ENCODE data around the gene DOC2B. TPM values are rescaled to one million over a fixed set of nuclear protein-coding genes. Genes with fewer than 3 reads are reported as not detected.
"Not testable (repeated sequence)": the region's sequence is repeated elsewhere in the genome, so short reads cannot be mapped to it uniquely, and the experiment has no call there.

DOC2B gene
- polyA plus RNA-seq, 1 donor, result 4.5 TPM

GRCh38 chr17:213286-214105, 32.0 kb upstream of the DOC2B start:
- no peak for DNase-seq (ENCODE audit: low read depth)

- no peak for DNase-seq (ENCODE audit: low read depth)
Observed at GRCh38 chr17:210402-210801, 29.0 kb upstream of the DOC2B start.

GRCh38 chr17:208429-208828, 27.0 kb upstream of the DOC2B start:
- no peak for DNase-seq (ENCODE audit: low read depth)

GRCh38 chr17:207775-208174, 26.3 kb upstream of the DOC2B start:
- no peak for DNase-seq (ENCODE audit: low read depth)

- no peak for DNase-seq (ENCODE audit: low read depth)
Observed at GRCh38 chr17:206941-207560, 25.6 kb upstream of the DOC2B start.

- not testable (repeated sequence) for DNase-seq (ENCODE audit: low read depth)
Observed at GRCh38 chr17:206484-206883, 25.0 kb upstream of the DOC2B start.

- DNase-seq (ENCODE audit: low read depth), result no peak
Observed at GRCh38 chr17:205817-206216, 24.4 kb upstream of the DOC2B start.

GRCh38 chr17:205148-205669, 23.8 kb upstream of the DOC2B start:
- no peak for DNase-seq (ENCODE audit: low read depth)

GRCh38 chr17:204427-205147, 23.1 kb upstream of the DOC2B start:
- DNase-seq (ENCODE audit: low read depth), result no peak

- no peak for DNase-seq (ENCODE audit: low read depth)
Observed at GRCh38 chr17:202501-202951, 21.1 kb upstream of the DOC2B start.

- not testable (repeated sequence) for DNase-seq (ENCODE audit: low read depth)
Observed at GRCh38 chr17:201736-202135, 20.3 kb upstream of the DOC2B start.

GRCh38 chr17:201257-201656, 19.8 kb upstream of the DOC2B start:
- not testable (repeated sequence) for DNase-seq (ENCODE audit: low read depth)

- no peak for DNase-seq (ENCODE audit: low read depth)
Observed at GRCh38 chr17:200586-200985, 19.1 kb upstream of the DOC2B start.

- DNase-seq (ENCODE audit: low read depth), result no peak
Observed at GRCh38 chr17:199806-200545, 18.5 kb upstream of the DOC2B start.

GRCh38 chr17:199191-199604, 17.7 kb upstream of the DOC2B start:
- DNase-seq (ENCODE audit: low read depth), result no peak

- not testable (repeated sequence) for DNase-seq (ENCODE audit: low read depth)
Observed at GRCh38 chr17:198225-198624, 16.8 kb upstream of the DOC2B start.

- no peak for DNase-seq (ENCODE audit: low read depth)
Observed at GRCh38 chr17:197352-197751, 15.9 kb upstream of the DOC2B start.

- DNase-seq (ENCODE audit: low read depth), result no peak
Observed at GRCh38 chr17:194828-195602, 13.6 kb upstream of the DOC2B start.

- DNase-seq (ENCODE audit: low read depth), result no peak
Observed at GRCh38 chr17:193841-194806, 12.7 kb upstream of the DOC2B start.

- no peak for DNase-seq (ENCODE audit: low read depth)
Observed at GRCh38 chr17:193426-193810, 12.0 kb upstream of the DOC2B start.

Data from forelimb muscle (tissue), 1 donor.